GM23338 (cell line): ENCODE measurements around the gene MAD1L1. TPM values are rescaled to one million over a fixed set of nuclear protein-coding genes. Genes with fewer than 3 reads are reported as not detected.

Source experiments
- ATAC-seq: fragments of 200-7000 bp; cut with Tn5 transposase; 3 replicates; pipeline ENCODE4 v1.9.1; 2020
- DNase-seq: peaks from one replicate; pipeline ENCODE4 v3.0.0-alpha.2; 2015; ENCODE audit warnings: low spot score
- H2AFZ ChIP-seq: fragments of 200-600 bp; sonication (generic); 2 replicates; pipeline ENCODE4 v1.8.0; 2016; ENCODE audit warnings: antibody characterized with exemption, mild to moderate bottlenecking, moderate library complexity
- H3F3A ChIP-seq: fragments of 200-600 bp; sonication (generic); replicated peaks from 2 replicates; pipeline ENCODE4 v1.8.0; 2017; ENCODE audit warnings: antibody characterized with exemption, mixed run types, low read depth
- H3K27ac ChIP-seq: fragments of 200-600 bp; sonication (generic); 2 replicates; pipeline ENCODE4 v1.6.1; 2016; ENCODE audit warnings: low read depth
- H3K27me3 ChIP-seq: fragments of 200-600 bp; sonication (generic); 2 replicates; pipeline ENCODE4 v1.8.0; 2016; ENCODE audit warnings: mild to moderate bottlenecking, mixed run types, moderate library complexity; ENCODE audit not compliant: insufficient read depth
- H3K36me3 ChIP-seq: fragments of 200-600 bp; sonication (generic); 2 replicates; pipeline ENCODE4 v1.8.0; 2016; ENCODE audit warnings: mild to moderate bottlenecking; ENCODE audit not compliant: insufficient read depth
- H3K4me1 ChIP-seq: fragments of 200-600 bp; sonication (generic); 2 replicates; pipeline ENCODE4 v1.8.0; 2016; ENCODE audit warnings: mild to moderate bottlenecking, moderate library complexity; ENCODE audit not compliant: insufficient read depth
- H3K4me2 ChIP-seq: fragments of 200-600 bp; sonication (generic); 2 replicates; pipeline ENCODE4 v1.7.1; 2017; ENCODE audit warnings: mixed run types
- H3K4me3 ChIP-seq: fragments of 200-600 bp; sonication (generic); 2 replicates; pipeline ENCODE4 v1.6.1; 2016; ENCODE audit warnings: mixed run types
- H3K79me2 ChIP-seq: fragments of 200-600 bp; sonication (generic); replicated peaks from 2 replicates; pipeline ENCODE4 v1.8.0; 2017; ENCODE audit warnings: mild to moderate bottlenecking; ENCODE audit not compliant: insufficient read depth
- H3K9me2 ChIP-seq: fragments of 200-600 bp; sonication (generic); 2 replicates; pipeline ENCODE4 v1.8.0; 2017; ENCODE audit not compliant: insufficient read depth
- H4K20me1 ChIP-seq: fragments of 200-600 bp; sonication (generic); replicated peaks from 2 replicates; pipeline ENCODE4 v1.8.0; 2017; ENCODE audit warnings: mild to moderate bottlenecking; ENCODE audit not compliant: insufficient read depth
- H3K27ac Mint-ChIP-seq: 2 replicates; pipeline ENCODE4 v1.8.0; 2020; ENCODE audit warnings: inconsistent platforms, mild to moderate bottlenecking, moderate library complexity, mixed read lengths
- H3K27me3 Mint-ChIP-seq: 3 replicates; pipeline ENCODE4 v1.8.0; 2022; ENCODE audit warnings: low read depth, mild to moderate bottlenecking, moderate library complexity, mixed read lengths, inconsistent platforms; ENCODE audit not compliant: insufficient read depth, poor library complexity
- H3K36me3 Mint-ChIP-seq: 3 replicates; pipeline ENCODE4 v1.8.0; 2021; ENCODE audit warnings: low read depth, mild to moderate bottlenecking, inconsistent platforms, moderate library complexity, mixed read lengths
- H3K4me1 Mint-ChIP-seq: 3 replicates; pipeline ENCODE4 v1.8.0; 2020; ENCODE audit warnings: mild to moderate bottlenecking, inconsistent platforms, mixed read lengths
- H3K4me3 Mint-ChIP-seq: 3 replicates; pipeline ENCODE4 v1.8.0; 2021; ENCODE audit warnings: moderate library complexity, mild to moderate bottlenecking, inconsistent platforms, mixed read lengths
- H3K9me3 Mint-ChIP-seq: 3 replicates; pipeline ENCODE4 v1.8.0; 2020; ENCODE audit warnings: moderate library complexity, mild to moderate bottlenecking, inconsistent platforms, mixed read lengths
- CTCF ChIP-seq, 2 experiments: fragments of 200-600 bp in 1 of 2; sonication (generic) in 1 of 2; conservative IDR thresholded peaks; 2 replicates each; pipeline versions ENCODE4 v1.5.1 to v1.6.1; 2016 to 2017; ENCODE audit warnings: antibody characterized with exemption in 2 of 2, low read depth in 2 of 2, mild to moderate bottlenecking in 2 of 2, moderate library complexity in 1 of 2
- ETS1 ChIP-seq: IDR thresholded peaks from 2 replicates; pipeline ENCODE4 v1.6.1; 2016; ENCODE audit warnings: antibody characterized with exemption
- EZH2 ChIP-seq: fragments of 200-600 bp; sonication (generic); IDR thresholded peaks from one replicate; pipeline ENCODE4 v1.8.0; 2017; ENCODE audit warnings: antibody characterized with exemption, mild to moderate bottlenecking, low read depth; ENCODE audit not compliant: unreplicated experiment
- EZH2phosphoT487 ChIP-seq: fragments of 200-600 bp; sonication (generic); IDR thresholded peaks from one replicate; pipeline ENCODE4 v1.8.1; 2018; ENCODE audit warnings: antibody characterized with exemption; ENCODE audit not compliant: unreplicated experiment
- JUNB ChIP-seq: IDR thresholded peaks from one replicate; pipeline ENCODE4 v1.6.1; 2016; ENCODE audit warnings: antibody characterized with exemption; ENCODE audit not compliant: unreplicated experiment
- NANOG ChIP-seq: IDR thresholded peaks from 2 replicates; pipeline ENCODE4 v1.6.1; 2016; ENCODE audit warnings: antibody characterized with exemption, borderline replicate concordance
- POLR2AphosphoS5 ChIP-seq: IDR thresholded peaks from 2 replicates; pipeline ENCODE4 v1.6.1; 2016; ENCODE audit warnings: antibody characterized with exemption, low read depth
- ZNF331 ChIP-seq: fragments of 250-450 bp; sonication (Bioruptor Pico); IDR thresholded peaks from 2 replicates; pipeline ENCODE4 v1.5.0; 2020; ENCODE audit warnings: low read depth, mild to moderate bottlenecking, moderate library complexity
- polyA plus RNA-seq: library from polyadenylated mRNA; unstranded; fragments of >200 nt; fragmentation: Nextera tagmentation; extraction: Ambion mirVana; gene quantifications from 2 replicates; pipeline ENCODE4 v1.2.1, GENCODE V29; 2016
- total RNA-seq: library from RNA; depleted of rRNA; stranded (reverse); fragments of >200 nt; shearing (Covaris generic); gene quantifications from 2 replicates; pipeline ENCODE4 v1.2.3, GENCODE V29; 2014

Gene MAD1L1
- total and polyA plus RNA-seq, 2 experiments from 2014 or later = 40.3 to 59.3 TPM

GRCh38 chr7:1925349-1925748 is 307.4 kb downstream of the MAD1L1 start (continued):
- peak; percentile 36 to 56 for TF ChIP-seq CTCF (conservative IDR thresholded peaks at IDR 0.05; ENCODE audit: low read depth in 2 of 2)
- TF ChIP-seq ETS1 = no peak
- no peak for TF ChIP-seq EZH2
- no peak for TF ChIP-seq EZH2phosphoT487
- TF ChIP-seq NANOG = no peak

GRCh38 chr7:1924258-1924817 is 308.4 kb downstream of the MAD1L1 start:
- H3K27me3 Mint-ChIP-seq = peaks cover 15% of the 10 kb centered on the region
- TF ChIP-seq POLR2AphosphoS5 = no peak
- TF ChIP-seq NANOG = no peak
- no peak for TF ChIP-seq ETS1
- TF ChIP-seq EZH2phosphoT487 = no peak
- TF ChIP-seq JUNB = no peak
- no peak for TF ChIP-seq EZH2
- TF ChIP-seq ZNF331 (CRISPR knock-in tag) = no peak
- no peaks in the 10 kb centered on the region for H3K4me1 ChIP-seq

More at GRCh38 chr7:1924258-1924817, 308.4 kb downstream of the MAD1L1 start:
- Histone ChIP-seq H3K4me3 (no peak overlapping the region), H3K79me2 (no peaks in the 10 kb centered on the region), H3K27me3 (no peaks in the 10 kb centered on the region), H2AFZ (no peak overlapping the region), H3K9me2 (no peaks in the 10 kb centered on the region), H4K20me1 (peaks cover 9% of the 10 kb centered on the region; the same call in 1 of the 2 replicates), H3F3A (no peaks in the 10 kb centered on the region), H3K27ac (no peak overlapping the region), H3K36me3 (no peaks in the 10 kb centered on the region), H3K4me2 (no peak overlapping the region)
- ATAC-seq (no peak), DNase-seq (no peak)
- no peak overlapping the region for H3K4me3 Mint-ChIP-seq
- peaks cover 2% of the 10 kb centered on the region; the same call in 2 of the 3 replicates for H3K9me3 Mint-ChIP-seq
- no peaks in the 10 kb centered on the region; the same call in 2 of the 3 replicates for H3K4me1 Mint-ChIP-seq
- no peaks in the 10 kb centered on the region for H3K36me3 Mint-ChIP-seq
- no peak overlapping the region; the same call in 1 of the 2 replicates for H3K27ac Mint-ChIP-seq
